ENCODE results near the gene SGSM1. TPM values are rescaled to one million over a fixed set of nuclear protein-coding genes. Genes with fewer than 3 reads are reported as not detected.

Gene SGSM1
- total RNA-seq, 1 experiment from 2014 or later: 5.1 TPM

DNA sequence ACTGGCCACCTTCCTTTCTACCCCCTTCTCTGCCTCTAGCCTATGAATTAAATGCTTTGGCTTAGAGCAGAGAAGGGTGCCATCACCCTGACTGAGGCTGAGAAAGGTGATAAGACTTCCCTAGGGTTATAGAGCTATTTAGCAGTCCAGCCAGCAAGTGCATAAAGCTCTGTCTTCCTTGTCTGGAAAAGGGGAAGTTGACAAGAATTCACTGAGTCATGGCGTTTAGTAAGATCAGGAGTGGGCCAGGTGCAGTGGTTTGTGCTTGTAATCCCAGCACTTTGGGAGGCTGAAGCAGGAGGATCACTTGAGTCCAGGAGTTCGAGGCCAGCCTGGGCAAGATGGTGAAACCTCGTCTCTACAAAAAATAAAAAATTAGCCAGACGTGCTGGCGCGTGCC is 77.4 kb downstream of the SGSM1 start:
- H3K27me3 ChIP-seq (ENCODE audit: insufficient read depth, low read length): no peaks in the 10 kb centered on the region
- ATAC-seq (no peak), DNase-seq (ENCODE audit: low read depth, low spot score) (no peak)
- no peaks in the 10 kb centered on the region for H3K79me2 ChIP-seq (ENCODE audit: insufficient read depth, low read length)
- no peak overlapping the region for H2AFZ ChIP-seq (ENCODE audit: low read depth, low read length, poor library complexity, severe bottlenecking)
- no peak overlapping the region for H3K27ac ChIP-seq (ENCODE audit: low read depth, low read length)
- no peaks in the 10 kb centered on the region for H3K9me3 ChIP-seq (ENCODE audit: control insufficient read depth in 1 of 2, insufficient read depth in 1 of 2, low read depth in 1 of 2, low read length in 2 of 2)
- H3K36me3 ChIP-seq (ENCODE audit: control insufficient read depth in 1 of 2, insufficient read depth in 2 of 2, low read length in 2 of 2): no peaks in the 10 kb centered on the region; a peak in 1 of 4 replicates
- CTCF ChIA-PET: no interaction called here
- intact Hi-C loops (cut with micrococcal nuclease): no loop called here
- no peak overlapping the region for H3K9ac ChIP-seq (ENCODE audit: low read length)
- RAD21 ChIA-PET (ENCODE audit: low non-redundant PET in 1 of 2, low total read pairs in 2 of 2, uncharacterized antibody in 2 of 2, unreplicated experiment in 2 of 2): no interaction called here
- no peak overlapping the region for H3K4me3 ChIP-seq (replicated peaks in 1 of 2; ENCODE audit: low read depth in 1 of 2, low read length in 2 of 2)
- H3K4me2 ChIP-seq (ENCODE audit: low read length): no peak overlapping the region
- BruUV-seq (replicated peaks): no TSS peak
- H3K9me2 ChIP-seq (ENCODE audit: insufficient read depth): no peaks in the 10 kb centered on the region
- POLR2A ChIA-PET: no interaction called here
- H4K20me1 ChIP-seq (ENCODE audit: insufficient read depth): no peaks in the 10 kb centered on the region
- TF ChIP-seq SRF (IDR thresholded peaks at IDR 0.05; ENCODE audit: low read depth) (no peak), EZH2 (IDR thresholded peaks at IDR 0.05) (no peak)
- no peaks in the 10 kb centered on the region for H3K4me1 ChIP-seq (ENCODE audit: control insufficient read depth in 1 of 2, insufficient read depth in 2 of 2, low read length in 2 of 2)

DNA sequence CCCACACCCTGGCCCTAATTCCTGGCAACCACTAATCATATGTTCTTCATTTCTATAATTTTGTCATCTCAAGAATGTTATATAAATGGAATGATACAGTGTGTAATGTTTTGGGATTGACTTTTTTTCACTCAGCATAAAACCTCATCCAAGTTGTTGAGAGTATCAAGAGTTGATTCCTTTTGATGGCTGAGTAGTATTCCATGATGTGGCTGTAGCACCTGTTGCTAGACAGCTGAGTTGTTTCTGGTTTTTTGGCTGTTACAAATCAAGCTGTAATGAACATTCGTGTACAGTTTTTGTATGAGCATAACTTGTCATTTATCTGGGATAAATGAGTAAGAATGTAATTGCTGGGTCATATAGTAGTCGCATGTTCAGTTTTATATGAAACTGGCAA is 81.2 kb downstream of the SGSM1 start:
- Histone ChIP-seq H3K27ac (ENCODE audit: low read depth, low read length) (no peak overlapping the region), H3K4me2 (ENCODE audit: low read length) (no peak overlapping the region), H3K36me3 (ENCODE audit: control insufficient read depth in 1 of 2, insufficient read depth in 2 of 2, low read length in 2 of 2) (no peaks in the 10 kb centered on the region; a peak in 1 of 4 replicates), H3K79me2 (ENCODE audit: insufficient read depth, low read length) (no peaks in the 10 kb centered on the region), H3K9ac (ENCODE audit: low read length) (no peak overlapping the region), H3K9me3 (ENCODE audit: control insufficient read depth in 1 of 2, insufficient read depth in 1 of 2, low read depth in 1 of 2, low read length in 2 of 2) (no peaks in the 10 kb centered on the region), H3K4me3 (replicated peaks in 1 of 2; ENCODE audit: low read depth in 1 of 2, low read length in 2 of 2) (no peak overlapping the region), H3K9me2 (ENCODE audit: insufficient read depth) (no peaks in the 10 kb centered on the region), H3K4me1 (ENCODE audit: control insufficient read depth in 1 of 2, insufficient read depth in 2 of 2, low read length in 2 of 2) (no peaks in the 10 kb centered on the region), H3K27me3 (ENCODE audit: insufficient read depth, low read length) (no peaks in the 10 kb centered on the region), H4K20me1 (ENCODE audit: insufficient read depth) (no peaks in the 10 kb centered on the region), H2AFZ (ENCODE audit: low read depth, low read length, poor library complexity, severe bottlenecking) (no peak overlapping the region)
- ChIA-PET RAD21 (ENCODE audit: low non-redundant PET in 1 of 2, low total read pairs in 2 of 2, uncharacterized antibody in 2 of 2, unreplicated experiment in 2 of 2) (no interaction called here), CTCF (no interaction called here), POLR2A (no interaction called here)
- TF ChIP-seq CBX3 (IDR thresholded peaks at IDR 0.05; ENCODE audit: low read depth): no peak
- TF ChIP-seq SIN3A (IDR thresholded peaks at IDR 0.05; ENCODE audit: low read depth): no peak
- no peak for TF ChIP-seq REST (IDR thresholded peaks at IDR 0.05; ENCODE audit: low read depth)
- TF ChIP-seq EZH2 (IDR thresholded peaks at IDR 0.05): no peak
- no peak for TF ChIP-seq JUND (IDR thresholded peaks at IDR 0.05)
- no peak for TF ChIP-seq RAD21 (IDR thresholded peaks at IDR 0.05; ENCODE audit: low read depth)
- TF ChIP-seq, protein P1, sequence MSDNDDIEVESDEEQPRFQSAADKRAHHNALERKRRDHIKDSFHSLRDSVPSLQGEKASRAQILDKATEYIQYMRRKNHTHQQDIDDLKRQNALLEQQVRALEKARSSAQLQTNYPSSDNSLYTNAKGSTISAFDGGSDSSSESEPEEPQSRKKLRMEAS (IDR thresholded peaks at IDR 0.05): no peak
- TF ChIP-seq POLR2AphosphoS5 (IDR thresholded peaks at IDR 0.05; ENCODE audit: low read depth, low read length): no peak
- no peak for TF ChIP-seq ZFX (IDR thresholded peaks at IDR 0.05)
- TF ChIP-seq, protein P2, sequence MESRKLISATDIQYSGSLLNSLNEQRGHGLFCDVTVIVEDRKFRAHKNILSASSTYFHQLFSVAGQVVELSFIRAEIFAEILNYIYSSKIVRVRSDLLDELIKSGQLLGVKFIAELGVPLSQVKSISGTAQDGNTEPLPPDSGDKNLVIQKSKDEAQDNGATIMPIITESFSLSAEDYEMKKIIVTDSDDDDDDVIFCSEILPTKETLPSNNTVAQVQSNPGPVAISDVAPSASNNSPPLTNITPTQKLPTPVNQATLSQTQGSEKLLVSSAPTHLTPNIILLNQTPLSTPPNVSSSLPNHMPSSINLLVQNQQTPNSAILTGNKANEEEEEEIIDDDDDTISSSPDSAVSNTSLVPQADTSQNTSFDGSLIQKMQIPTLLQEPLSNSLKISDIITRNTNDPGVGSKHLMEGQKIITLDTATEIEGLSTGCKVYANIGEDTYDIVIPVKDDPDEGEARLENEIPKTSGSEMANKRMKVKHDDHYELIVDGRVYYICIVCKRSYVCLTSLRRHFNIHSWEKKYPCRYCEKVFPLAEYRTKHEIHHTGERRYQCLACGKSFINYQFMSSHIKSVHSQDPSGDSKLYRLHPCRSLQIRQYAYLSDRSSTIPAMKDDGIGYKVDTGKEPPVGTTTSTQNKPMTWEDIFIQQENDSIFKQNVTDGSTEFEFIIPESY (IDR thresholded peaks at IDR 0.05; ENCODE audit: extremely low read depth, insufficient replicate concordance, low read length): no peak
- no peak for TF ChIP-seq YY1 (IDR thresholded peaks at IDR 0.05; ENCODE audit: extremely low read depth, insufficient replicate concordance, low read depth, low read length)
- TF ChIP-seq SP1 (IDR thresholded peaks at IDR 0.05; ENCODE audit: low read depth): no peak
- TF ChIP-seq EGR1 (IDR thresholded peaks at IDR 0.05; ENCODE audit: low read depth): no peak
- no TSS peak for BruUV-seq (replicated peaks)
- intact Hi-C loops (cut with micrococcal nuclease): no loop called here
- DNase-seq (ENCODE audit: low read depth, low spot score): no peak
- no peak for ATAC-seq
